AG09319 (cell line): ENCODE results near the gene OR1J1.

Experiments
- DNase-seq: peaks from one replicate; pipeline ENCODE4 v3.0.0-alpha.2; 2010; ENCODE audit warnings: low read depth; ENCODE audit errors: extremely low read depth
- TF ChIP-seq, protein P1 (sequence below): IDR thresholded peaks from 2 replicates; pipeline ENCODE4 v1.5.1; 2011; ENCODE audit warnings: low read depth, mild to moderate bottlenecking, inconsistent platforms, low read length, moderate library complexity

The OR1J1 gene

DNA sequence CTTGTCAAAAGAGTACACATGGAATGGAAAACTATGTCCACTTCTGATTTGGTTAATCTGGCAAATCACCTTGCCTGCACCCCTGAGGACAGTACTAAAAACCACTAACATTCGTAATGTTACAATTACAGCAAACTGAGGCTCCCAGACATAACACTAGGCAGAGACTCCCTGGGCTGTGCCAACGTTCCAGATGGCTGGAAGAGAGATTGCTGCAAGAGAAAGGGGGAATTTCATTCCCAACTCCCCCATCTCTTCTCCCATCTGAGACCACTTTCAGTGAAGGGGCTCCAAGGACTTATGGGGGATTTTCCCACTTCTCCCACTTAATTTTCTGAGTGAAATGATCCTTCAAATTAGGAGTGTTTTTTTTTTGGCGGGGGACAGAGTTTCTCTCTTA, 11.3 kb downstream of the OR1J1 start:
- TF ChIP-seq, protein P1, sequence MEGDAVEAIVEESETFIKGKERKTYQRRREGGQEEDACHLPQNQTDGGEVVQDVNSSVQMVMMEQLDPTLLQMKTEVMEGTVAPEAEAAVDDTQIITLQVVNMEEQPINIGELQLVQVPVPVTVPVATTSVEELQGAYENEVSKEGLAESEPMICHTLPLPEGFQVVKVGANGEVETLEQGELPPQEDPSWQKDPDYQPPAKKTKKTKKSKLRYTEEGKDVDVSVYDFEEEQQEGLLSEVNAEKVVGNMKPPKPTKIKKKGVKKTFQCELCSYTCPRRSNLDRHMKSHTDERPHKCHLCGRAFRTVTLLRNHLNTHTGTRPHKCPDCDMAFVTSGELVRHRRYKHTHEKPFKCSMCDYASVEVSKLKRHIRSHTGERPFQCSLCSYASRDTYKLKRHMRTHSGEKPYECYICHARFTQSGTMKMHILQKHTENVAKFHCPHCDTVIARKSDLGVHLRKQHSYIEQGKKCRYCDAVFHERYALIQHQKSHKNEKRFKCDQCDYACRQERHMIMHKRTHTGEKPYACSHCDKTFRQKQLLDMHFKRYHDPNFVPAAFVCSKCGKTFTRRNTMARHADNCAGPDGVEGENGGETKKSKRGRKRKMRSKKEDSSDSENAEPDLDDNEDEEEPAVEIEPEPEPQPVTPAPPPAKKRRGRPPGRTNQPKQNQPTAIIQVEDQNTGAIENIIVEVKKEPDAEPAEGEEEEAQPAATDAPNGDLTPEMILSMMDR, result no peak
- no peak for DNase-seq

DNA sequence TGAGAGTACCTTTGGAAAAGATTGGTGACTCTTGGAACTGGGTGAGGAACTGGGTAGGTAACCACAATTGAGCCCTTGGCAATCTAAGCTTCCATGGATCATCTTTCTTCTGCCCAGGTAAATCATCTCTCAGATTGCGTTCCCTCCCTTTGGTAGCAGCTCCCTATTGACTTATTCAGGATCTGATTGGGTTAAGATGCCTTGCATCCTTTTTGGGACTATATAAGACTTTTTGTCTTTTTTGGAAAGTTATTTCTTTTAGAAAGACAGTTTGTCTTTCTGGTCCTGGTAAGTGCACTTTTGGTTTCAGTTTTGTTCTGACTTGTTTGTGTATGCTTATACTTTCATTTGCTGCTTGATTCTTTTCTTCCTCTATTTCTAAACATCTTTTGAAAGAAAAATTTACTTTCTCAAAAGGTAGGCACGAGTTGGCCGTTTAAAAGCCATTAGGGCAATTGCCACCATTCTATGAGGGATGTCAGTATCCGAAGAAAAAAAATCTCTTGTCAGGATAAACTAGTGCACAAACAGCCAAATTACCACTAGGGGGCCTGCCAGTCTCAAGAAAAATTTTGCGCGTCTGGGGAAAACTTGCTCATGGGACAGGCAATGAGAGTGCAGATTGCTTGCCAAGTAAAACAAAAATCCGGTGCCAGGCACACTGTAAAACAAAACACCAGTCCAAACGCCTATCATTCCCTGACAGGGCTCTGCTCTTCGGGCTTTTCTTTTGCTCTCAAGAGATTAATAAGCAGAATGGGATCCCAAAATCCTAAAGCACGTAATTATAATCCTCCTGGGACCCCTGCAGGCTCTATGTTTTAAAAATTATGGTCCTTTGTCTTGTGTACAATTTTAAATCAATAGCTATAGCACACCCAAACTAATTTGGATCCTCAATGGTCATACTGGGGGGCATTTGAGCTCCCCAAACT, 12.8 kb downstream of the OR1J1 start:
- peak; percentile 88 for DNase-seq
- TF ChIP-seq, protein P1, result peak; percentile 80

DNA sequence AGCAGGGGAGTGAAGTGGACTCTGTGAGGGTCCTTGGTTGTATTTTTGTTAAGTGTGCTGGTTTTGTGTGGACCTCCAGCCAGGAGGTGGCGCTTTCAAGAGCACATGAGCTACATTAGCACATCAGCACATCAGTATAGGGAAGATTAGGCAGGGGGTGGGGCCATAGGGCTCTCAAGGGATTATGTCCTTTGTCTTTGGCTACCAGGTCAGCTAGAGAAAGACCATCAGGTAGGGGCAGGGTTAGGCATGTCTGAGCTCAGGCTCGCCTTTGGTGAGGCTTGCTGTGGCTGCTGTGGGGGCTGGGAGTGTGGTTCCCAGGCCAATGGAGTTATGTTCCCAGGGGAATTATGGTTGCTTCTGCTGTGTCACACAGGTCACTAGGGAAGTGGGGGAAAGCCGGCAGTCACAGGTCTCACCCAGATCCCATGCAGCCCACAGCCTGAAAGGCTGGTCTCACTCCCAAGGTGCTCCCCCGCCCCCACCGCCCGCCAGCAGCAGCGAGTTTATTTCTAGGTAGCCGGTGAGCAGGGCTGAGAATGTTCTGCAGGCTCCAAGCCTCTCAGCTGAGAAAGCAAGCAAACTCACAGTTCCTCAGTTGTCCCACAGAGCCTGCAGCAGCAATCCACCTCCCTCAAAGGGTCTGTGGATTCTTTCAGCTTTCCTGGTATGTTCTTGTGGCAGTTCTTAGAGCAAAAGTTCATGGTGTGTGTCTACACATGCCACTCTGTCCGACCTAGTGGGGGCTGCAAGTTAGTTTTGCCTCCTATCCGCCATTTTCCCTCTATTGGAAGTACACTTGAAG, 13.7 kb downstream of the OR1J1 start:
- no peak for DNase-seq
- TF ChIP-seq, protein P1, result peak; percentile 11; the same call in 1 of the 2 replicates

DNA sequence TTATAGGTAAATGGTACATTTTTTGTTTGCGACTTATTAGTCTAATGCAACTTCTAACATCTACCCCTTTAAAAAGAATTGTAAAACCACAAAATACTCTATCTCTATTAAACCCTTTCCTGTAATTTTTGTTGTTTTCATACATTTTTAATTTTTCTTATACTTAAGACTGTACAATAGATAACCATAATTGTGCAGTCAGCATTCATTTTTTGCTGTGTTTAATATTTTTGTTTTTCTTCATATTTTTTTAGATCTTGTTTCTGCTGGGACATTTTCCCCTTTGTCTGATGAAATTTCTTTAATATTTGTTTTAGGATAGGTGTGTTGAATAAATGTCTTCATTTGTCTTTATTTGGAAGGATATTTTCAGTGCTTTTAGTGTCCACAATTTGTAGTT, 19.9 kb downstream of the OR1J1 start:
- TF ChIP-seq, protein P1, result no peak
- DNase-seq, result no peak

DNA sequence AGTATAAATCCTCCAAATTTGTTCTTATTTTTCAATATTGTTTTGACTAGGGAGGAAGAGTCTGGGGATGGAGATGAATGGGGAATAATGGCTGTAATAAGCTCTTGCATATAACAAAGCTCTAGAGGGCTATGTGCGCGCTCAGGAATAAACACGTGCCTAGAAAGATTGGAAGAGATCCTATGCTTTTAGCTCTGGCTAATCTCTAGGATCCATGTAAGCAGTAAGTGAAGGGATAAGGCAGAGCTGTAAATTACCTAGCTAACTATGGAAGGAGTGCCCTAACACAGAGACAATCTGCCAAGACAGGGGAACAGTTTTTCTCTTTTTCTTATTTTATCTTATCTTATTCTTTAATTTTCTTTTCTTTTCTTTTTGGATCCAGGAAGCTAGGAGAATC, 21.6 kb downstream of the OR1J1 start:
- DNase-seq, result no peak

DNA sequence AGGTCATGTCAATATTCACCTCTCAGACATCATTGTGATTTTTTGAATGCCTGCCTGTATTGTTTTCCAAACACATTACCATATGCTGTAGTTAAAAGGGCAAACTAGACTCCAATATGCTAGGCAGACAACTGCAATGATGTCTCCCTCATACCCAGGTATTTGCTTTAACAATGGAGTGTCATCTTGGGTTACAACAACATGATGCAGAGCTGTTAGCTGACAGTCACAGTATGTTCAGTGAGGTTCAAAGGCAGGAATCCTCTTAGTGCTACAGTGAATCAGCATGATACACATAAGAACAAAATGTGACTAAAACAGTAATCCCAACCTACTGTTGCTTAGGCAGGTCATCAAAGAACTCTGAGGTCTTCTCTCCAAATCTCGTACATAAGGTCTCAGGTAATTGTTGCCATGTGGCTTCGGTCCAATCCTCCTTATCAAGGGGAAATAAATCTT, 24.0 kb downstream of the OR1J1 start:
- no peak for DNase-seq
- TF ChIP-seq, protein P1, result no peak; the same call in 1 of the 2 replicates

More for the DNA sequence above, 21.6 kb downstream of the OR1J1 start:
- TF ChIP-seq, protein P1, result no peak
